Mammary epithelial cell (primary cell): ENCODE measurements around the gene SERPINB7.

Source experiments
- EZH2 ChIP-seq: IDR thresholded peaks from 2 replicates; pipeline ENCODE4 v1.6.1; 2012; ENCODE audit warnings: low read length, inconsistent platforms, borderline replicate concordance
- TF ChIP-seq, protein P1 (sequence below), 2 donors: IDR thresholded peaks in 1 of 2; conservative IDR thresholded peaks in 1 of 2; 2 replicates each; pipeline ENCODE4 v1.5.1; 2011 to 2012; ENCODE audit warnings: inconsistent platforms in 2 of 2, low read length in 2 of 2, mild to moderate bottlenecking in 2 of 2, control low read depth in 1 of 2, low read depth in 1 of 2; ENCODE audit not compliant: insufficient read depth in 1 of 2; ENCODE audit errors: extremely low read depth in 1 of 2

DNA sequence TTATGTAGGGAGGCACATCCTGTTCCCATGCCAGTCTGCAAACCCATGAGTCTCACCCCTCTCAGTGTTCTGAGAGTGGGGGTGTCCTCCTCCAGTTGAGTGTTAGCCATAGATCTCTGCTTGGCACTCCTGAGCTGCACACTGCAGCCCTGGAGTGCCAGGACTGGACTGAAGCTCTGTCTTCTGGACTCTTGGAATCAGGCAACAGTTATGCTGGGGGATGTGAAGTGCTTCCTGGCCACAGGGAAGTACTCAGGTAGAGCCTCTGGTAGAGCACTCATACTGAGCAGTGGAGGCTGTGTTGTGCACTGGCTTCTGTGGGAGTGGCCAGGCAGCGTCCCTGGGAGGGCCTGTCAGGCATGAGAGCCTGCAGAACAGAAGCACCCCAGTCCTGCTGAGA lies 43.0 kb downstream of the SERPINB7 start:
- TF ChIP-seq, protein P1, sequence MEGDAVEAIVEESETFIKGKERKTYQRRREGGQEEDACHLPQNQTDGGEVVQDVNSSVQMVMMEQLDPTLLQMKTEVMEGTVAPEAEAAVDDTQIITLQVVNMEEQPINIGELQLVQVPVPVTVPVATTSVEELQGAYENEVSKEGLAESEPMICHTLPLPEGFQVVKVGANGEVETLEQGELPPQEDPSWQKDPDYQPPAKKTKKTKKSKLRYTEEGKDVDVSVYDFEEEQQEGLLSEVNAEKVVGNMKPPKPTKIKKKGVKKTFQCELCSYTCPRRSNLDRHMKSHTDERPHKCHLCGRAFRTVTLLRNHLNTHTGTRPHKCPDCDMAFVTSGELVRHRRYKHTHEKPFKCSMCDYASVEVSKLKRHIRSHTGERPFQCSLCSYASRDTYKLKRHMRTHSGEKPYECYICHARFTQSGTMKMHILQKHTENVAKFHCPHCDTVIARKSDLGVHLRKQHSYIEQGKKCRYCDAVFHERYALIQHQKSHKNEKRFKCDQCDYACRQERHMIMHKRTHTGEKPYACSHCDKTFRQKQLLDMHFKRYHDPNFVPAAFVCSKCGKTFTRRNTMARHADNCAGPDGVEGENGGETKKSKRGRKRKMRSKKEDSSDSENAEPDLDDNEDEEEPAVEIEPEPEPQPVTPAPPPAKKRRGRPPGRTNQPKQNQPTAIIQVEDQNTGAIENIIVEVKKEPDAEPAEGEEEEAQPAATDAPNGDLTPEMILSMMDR (conservative IDR thresholded peaks at IDR 0.05 in 1 of 2, IDR thresholded peaks at IDR 0.05 in 1 of 2; ENCODE audit: extremely low read depth in 1 of 2, insufficient read depth in 1 of 2, low read depth in 1 of 2, low read length in 2 of 2), result no peak
- no peak for TF ChIP-seq EZH2
